Smooth muscle cell (in vitro differentiated cells): ENCODE data around the gene CDK8. TPM values are rescaled to one million over a fixed set of nuclear protein-coding genes. Genes with fewer than 3 reads are reported as not detected.

ENCODE experiments used
- DNase-seq: peaks from one replicate; lab custom pipeline; 2025; ENCODE audit not compliant: unreplicated experiment; lab: John Stamatoyannopoulos, UW
- H2AFZ ChIP-seq: fragments of 200-600 bp; sonication (generic); 2 replicates; pipeline ENCODE4 v1.6.0; 2016; ENCODE audit warnings: antibody characterized with exemption, low read depth, mild to moderate bottlenecking
- H3F3A ChIP-seq: fragments of 200-600 bp; sonication (generic); 2 replicates; pipeline ENCODE4 v1.6.0; 2017; ENCODE audit warnings: antibody characterized with exemption, low read depth
- H3K27ac ChIP-seq: fragments of 200-600 bp; sonication (generic); 2 replicates; pipeline ENCODE4 v1.5.1; 2016; ENCODE audit warnings: low read depth, mild to moderate bottlenecking
- H3K27me3 ChIP-seq: fragments of 200-600 bp; sonication (generic); 2 replicates; pipeline ENCODE4 v1.6.1; 2016; ENCODE audit warnings: low read depth, mild to moderate bottlenecking
- H3K36me3 ChIP-seq: fragments of 200-600 bp; sonication (generic); 2 replicates; pipeline ENCODE4 v1.5.1; 2016; ENCODE audit warnings: low read depth
- H3K4me1 ChIP-seq: fragments of 200-600 bp; sonication (generic); 2 replicates; pipeline ENCODE4 v1.5.1; 2016; ENCODE audit warnings: low read depth
- H3K4me2 ChIP-seq: fragments of 200-600 bp; sonication (generic); 2 replicates; pipeline ENCODE4 v1.6.0; 2016; ENCODE audit warnings: mild to moderate bottlenecking
- H3K4me3 ChIP-seq: fragments of 200-600 bp; sonication (generic); 2 replicates; pipeline ENCODE4 v1.5.1; 2016; ENCODE audit warnings: mild to moderate bottlenecking
- H3K79me2 ChIP-seq: fragments of 200-600 bp; sonication (generic); 2 replicates; pipeline ENCODE4 v1.6.0; 2016; ENCODE audit warnings: low read depth, mild to moderate bottlenecking
- H3K9ac ChIP-seq: fragments of 200-600 bp; sonication (generic); 2 replicates; pipeline ENCODE4 v1.6.0; 2016; ENCODE audit warnings: low read depth
- H3K9me3 ChIP-seq: fragments of 200-600 bp; sonication (generic); replicated peaks from 2 replicates; pipeline ENCODE4 v1.5.1; 2016; ENCODE audit warnings: low read depth
- H4K20me1 ChIP-seq: fragments of 200-600 bp; sonication (generic); 2 replicates; pipeline ENCODE4 v1.6.0; 2016; ENCODE audit warnings: low read depth
- CTCF ChIP-seq: fragments of 200-600 bp; sonication (generic); IDR thresholded peaks from 2 replicates; pipeline ENCODE4 v1.5.1; 2017; ENCODE audit warnings: borderline replicate concordance, mild to moderate bottlenecking, antibody characterized with exemption; ENCODE audit not compliant: insufficient read depth, poor library complexity, severe bottlenecking
- WGBS: methylation state at CpG from one replicate; pipeline ENCODE4 v1.1.7; 2016; ENCODE audit warnings: low lambda C conversion rate; 5-methylcytosine and 5-hydroxymethylcytosine counted together
- polyA plus RNA-seq: library from polyadenylated mRNA; unstranded; fragments of >200 nt; fragmentation: Nextera tagmentation; extraction: Ambion mirVana; gene quantifications from 2 replicates; pipeline ENCODE4 v1.2.1, GENCODE V29; 2016
- total RNA-seq: library from RNA; depleted of rRNA; stranded (reverse); fragments of >200 nt; gene quantifications from 2 replicates; pipeline ENCODE4 v1.2.3, GENCODE V29; 2014

CDK8 gene
- total and polyA plus RNA-seq, 2 experiments from 2014 or later = 12.6 to 45.4 TPM

GRCh38 chr13:26320766-26321165 lies 66.8 kb downstream of the CDK8 start:
- H3K4me1 ChIP-seq = peaks cover under 1% of the 10 kb centered on the region
- no peak overlapping the region for H3K4me3 ChIP-seq
- no peaks in the 10 kb centered on the region for H3F3A ChIP-seq
- H3K9me3 ChIP-seq = no peaks in the 10 kb centered on the region
- H3K27me3 ChIP-seq = no peaks in the 10 kb centered on the region
- DNase-seq = no peak
- no peak overlapping the region for H3K9ac ChIP-seq
- no peak overlapping the region for H3K4me2 ChIP-seq
- H3K36me3 ChIP-seq = no peaks in the 10 kb centered on the region
- no peak overlapping the region for H2AFZ ChIP-seq
- peaks cover 38% of the 10 kb centered on the region for H3K79me2 ChIP-seq
- TF ChIP-seq CTCF = no peak
- H3K27ac ChIP-seq = no peak overlapping the region
- H4K20me1 ChIP-seq = peaks cover 91% of the 10 kb centered on the region

- Histone ChIP-seq H3F3A (no peaks in the 10 kb centered on the region), H3K4me2 (no peak overlapping the region), H3K79me2 (peaks cover 46% of the 10 kb centered on the region), H2AFZ (no peak overlapping the region), H4K20me1 (peaks cover 91% of the 10 kb centered on the region), H3K36me3 (no peaks in the 10 kb centered on the region), H3K4me1 (peaks cover 6% of the 10 kb centered on the region), H3K9me3 (no peaks in the 10 kb centered on the region), H3K9ac (no peak overlapping the region), H3K27me3 (no peaks in the 10 kb centered on the region), H3K27ac (no peak overlapping the region), H3K4me3 (no peak overlapping the region)
- WGBS = 94% methylated on average over 2 of the region's 2 CpGs
- TF ChIP-seq CTCF = no peak
- DNase-seq = no peak
Observed at GRCh38 chr13:26323127-26323526, 69.2 kb downstream of the CDK8 start.

GRCh38 chr13:26323764-26324163 lies 69.8 kb downstream of the CDK8 start:
- no peak for TF ChIP-seq CTCF
- no peaks in the 10 kb centered on the region for H3K27me3 ChIP-seq
- H3K9ac ChIP-seq = no peak overlapping the region
- H3K79me2 ChIP-seq = peaks cover 43% of the 10 kb centered on the region
- H2AFZ ChIP-seq = no peak overlapping the region
- no peaks in the 10 kb centered on the region for H3K36me3 ChIP-seq
- peaks cover 6% of the 10 kb centered on the region for H3K4me1 ChIP-seq
- no peak overlapping the region for H3K27ac ChIP-seq
- no peaks in the 10 kb centered on the region for H3K9me3 ChIP-seq
- H3K4me3 ChIP-seq = no peak overlapping the region
- DNase-seq = no peak
- no peaks in the 10 kb centered on the region for H3F3A ChIP-seq
- no peak overlapping the region for H3K4me2 ChIP-seq
- peaks cover 91% of the 10 kb centered on the region for H4K20me1 ChIP-seq
- 86% methylated on average over 1 of the region's 1 CpG for WGBS

- H3F3A ChIP-seq = no peaks in the 10 kb centered on the region
- peaks cover 93% of the 10 kb centered on the region for H4K20me1 ChIP-seq
- WGBS = 90% methylated on average over 3 of the region's 3 CpGs
- H3K27ac ChIP-seq = no peak overlapping the region
- no peak overlapping the region for H2AFZ ChIP-seq
- no peak for DNase-seq
- H3K9ac ChIP-seq = no peak overlapping the region
- no peak overlapping the region for H3K4me2 ChIP-seq
- peaks cover 38% of the 10 kb centered on the region for H3K79me2 ChIP-seq
- no peaks in the 10 kb centered on the region for H3K36me3 ChIP-seq
- H3K4me1 ChIP-seq = peaks cover 6% of the 10 kb centered on the region
- TF ChIP-seq CTCF = no peak
- no peak overlapping the region for H3K4me3 ChIP-seq
- no peaks in the 10 kb centered on the region for H3K9me3 ChIP-seq
- no peaks in the 10 kb centered on the region for H3K27me3 ChIP-seq
Observed at GRCh38 chr13:26324294-26324693, 70.4 kb downstream of the CDK8 start.
